HFF-Myc (cell line): ENCODE results near the gene ADGRF3.

Experiments
- DNase-seq: peaks from one replicate; pipeline ENCODE4 v3.0.0-alpha.2; 2011; ENCODE audit warnings: low read depth; ENCODE audit errors: extremely low read depth
- H3K4me3 ChIP-seq: replicated peaks from 2 replicates; pipeline ENCODE4 v1.5.1; 2011; ENCODE audit warnings: low read depth, mild to moderate bottlenecking, control low read depth, low read length
- CTCF ChIP-seq: IDR thresholded peaks from 2 replicates; pipeline ENCODE4 v1.5.1; 2012; ENCODE audit warnings: mild to moderate bottlenecking, low read depth, low read length, control low read depth; ENCODE audit errors: missing control alignments

Gene ADGRF3

GRCh38 chr2:26297061-26297460 is 49.5 kb downstream of the ADGRF3 start:
- TF ChIP-seq CTCF, result no peak
- no peak overlapping the region for H3K4me3 ChIP-seq
- no peak for DNase-seq

- H3K4me3 ChIP-seq, result no peak overlapping the region
- DNase-seq, result no peak
- TF ChIP-seq CTCF, result no peak
These were observed 51.1 kb downstream of the ADGRF3 start for GRCh38 chr2:26295511-26295910.

GRCh38 chr2:26292646-26293045 is 53.9 kb downstream of the ADGRF3 start:
- no peak for TF ChIP-seq CTCF
- no peak overlapping the region for H3K4me3 ChIP-seq
- no peak for DNase-seq

GRCh38 chr2:26290001-26290400 is 56.6 kb downstream of the ADGRF3 start:
- no peak overlapping the region for H3K4me3 ChIP-seq
- no peak for DNase-seq
- no peak for TF ChIP-seq CTCF

- no peak overlapping the region for H3K4me3 ChIP-seq
- DNase-seq, result no peak
- no peak for TF ChIP-seq CTCF
These were observed 60.7 kb downstream of the ADGRF3 start for GRCh38 chr2:26285931-26286330.

- no peak for TF ChIP-seq CTCF
- DNase-seq, result no peak
- no peak overlapping the region for H3K4me3 ChIP-seq
These were observed 62.5 kb downstream of the ADGRF3 start for GRCh38 chr2:26284132-26284531.

- no peak overlapping the region for H3K4me3 ChIP-seq
- no peak for TF ChIP-seq CTCF
- DNase-seq, result no peak
These were observed 63.0 kb downstream of the ADGRF3 start for GRCh38 chr2:26283606-26284005.
